K562 (cell line): ENCODE measurements around the gene CBLC. TPM values are rescaled to one million over a fixed set of nuclear protein-coding genes. Genes with fewer than 3 reads are reported as not detected.

Source experiments
- BRF1 ChIP-seq: IDR thresholded peaks from 3 replicates; pipeline ENCODE4 v1.6.1; 2011; ENCODE audit warnings: borderline replicate concordance, mild to moderate bottlenecking; ENCODE audit not compliant: insufficient read length; ENCODE audit errors: extremely low read depth
- L3MBTL2 ChIP-seq: fragments of 450-650 bp; IDR thresholded peaks from 2 replicates; pipeline ENCODE4 v1.6.1; 2016; ENCODE audit warnings: mild to moderate bottlenecking, moderate library complexity
- MAFK ChIP-seq: IDR thresholded peaks from 2 replicates; pipeline ENCODE4 v1.6.1; 2011; ENCODE audit warnings: low read length, improper control_type of control experiment
- MITF ChIP-seq: IDR thresholded peaks from 2 replicates; pipeline ENCODE4 v1.6.1; 2014; ENCODE audit warnings: antibody characterized with exemption
- PURB ChIP-seq: sonication (generic); formaldehyde crosslinking; IDR thresholded peaks from 2 replicates; pipeline ENCODE4 v1.9.0; 2021; ENCODE audit warnings: low read depth, mild to moderate bottlenecking, missing genetic modification reagents
- RBM15 ChIP-seq: fragments of 200-400 bp; formaldehyde crosslinking; IDR thresholded peaks from 2 replicates; pipeline ENCODE4 v1.6.1; 2018; ENCODE audit warnings: mild to moderate bottlenecking, low read length, moderate library complexity; ENCODE audit not compliant: insufficient read depth
- RERE ChIP-seq: sonication (generic); formaldehyde crosslinking; IDR thresholded peaks from 2 replicates; pipeline ENCODE4 v1.8.0; 2023; ENCODE audit warnings: missing genetic modification reagents, mild to moderate bottlenecking, borderline replicate concordance
- STAT5B ChIP-seq: fragments of 250-450 bp; sonication (Bioruptor Pico); IDR thresholded peaks from 2 replicates; pipeline ENCODE4 v1.8.0; 2021; ENCODE audit warnings: mild to moderate bottlenecking, inconsistent platforms
- TAF1 ChIP-seq: IDR thresholded peaks from 2 replicates; pipeline ENCODE4 v1.6.1; 2011; ENCODE audit warnings: mild to moderate bottlenecking, low read length, moderate library complexity; ENCODE audit not compliant: insufficient read depth, control insufficient read depth, severe bottlenecking; ENCODE audit errors: extremely low read depth
- ZKSCAN3 ChIP-seq: fragments of 250-450 bp; sonication (Bioruptor Pico); IDR thresholded peaks from 2 replicates; pipeline ENCODE4 v1.4.0; 2020
- ZMIZ1 ChIP-seq, 2 experiments: fragments of 150-350 bp in 1 of 2; IDR thresholded peaks; 2 replicates each; pipeline ENCODE4 v1.6.1; 2012 to 2016; ENCODE audit warnings: low read depth in 2 of 2, low read length in 2 of 2, mild to moderate bottlenecking in 1 of 2, moderate library complexity in 1 of 2
- polyA plus RNA-seq, 8 experiments: library from polyadenylated mRNA; depleted of rRNA in 4 of 8; stranded (reverse) in 5 of 8; unstranded in 3 of 8; fragments of >200 nt; fragmentation: Nextera tagmentation in 2 of 8; fragmentation: Illumina TruSeq in 1 of 8; extraction: Ambion mirVana in 2 of 8; extraction: Trizol in 1 of 8; gene quantifications; 2 replicates each; pipeline versions ENCODE4 v1.2.1 to v1.2.3, GENCODE V29; 2011 to 2014; ENCODE audit warnings: inconsistent platforms in 1 of 8, missing spikeins in 1 of 8
- total RNA-seq, 7 experiments: library from RNA; depleted of rRNA in 6 of 7; stranded (reverse); fragments of >200 nt in 6 of 7; fragmentation: Illumina TruSeq in 2 of 7; extraction: Trizol in 2 of 7; gene quantifications; 2 replicates each; pipeline versions ENCODE4 v1.2.1 to v1.2.3, GENCODE V29; 2011 to 2021; ENCODE audit warnings: low replicate concordance in 1 of 7
- TF ChIP-seq, protein P1 (sequence below): fragments of 200-800 bp; sonication (Bioruptor generic); IDR thresholded peaks from 2 replicates; pipeline ENCODE4 v1.6.1; 2016; ENCODE audit warnings: missing genetic modification characterization, missing compliant biosample characterization

The CBLC gene
- total and polyA plus RNA-seq, 9 of the 15 experiments (the other 6 are each of a cell fraction or from before 2014, with no cell fraction given): 0.09 TPM; not detected in 8

DNA sequence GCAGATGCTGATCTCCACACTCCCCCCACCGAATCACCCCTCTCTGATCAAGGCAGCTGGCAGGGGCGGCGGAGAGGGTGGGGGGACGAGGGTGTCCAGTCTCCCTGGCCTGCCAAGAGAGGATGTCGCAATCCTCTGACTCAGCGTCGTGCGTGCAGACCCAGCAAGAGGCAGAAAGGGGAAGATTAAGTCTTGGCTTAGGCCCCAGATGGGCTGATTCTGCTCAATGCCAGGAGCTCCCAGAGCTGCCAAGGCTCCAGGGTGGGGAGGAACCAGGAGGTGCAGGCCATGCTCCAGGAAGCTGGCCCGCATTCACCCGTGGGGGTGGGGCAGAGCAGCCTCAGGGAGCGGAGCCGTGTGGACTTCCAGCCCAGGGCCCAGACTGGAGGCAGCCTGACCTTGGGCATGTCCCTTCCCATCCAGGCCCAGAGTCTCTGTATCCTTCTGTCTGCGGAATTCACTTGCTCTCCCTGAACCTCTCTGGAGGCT is 35.8 kb upstream of the CBLC start (continued):
- no peak for TF ChIP-seq MITF
- no peak for TF ChIP-seq BRF1
- no peak for TF ChIP-seq RBM15
- TF ChIP-seq ZMIZ1 (IDR thresholded peaks at IDR 0.05; ENCODE audit: low read depth in 2 of 2, low read length in 2 of 2): no peak
- TF ChIP-seq, protein P1, sequence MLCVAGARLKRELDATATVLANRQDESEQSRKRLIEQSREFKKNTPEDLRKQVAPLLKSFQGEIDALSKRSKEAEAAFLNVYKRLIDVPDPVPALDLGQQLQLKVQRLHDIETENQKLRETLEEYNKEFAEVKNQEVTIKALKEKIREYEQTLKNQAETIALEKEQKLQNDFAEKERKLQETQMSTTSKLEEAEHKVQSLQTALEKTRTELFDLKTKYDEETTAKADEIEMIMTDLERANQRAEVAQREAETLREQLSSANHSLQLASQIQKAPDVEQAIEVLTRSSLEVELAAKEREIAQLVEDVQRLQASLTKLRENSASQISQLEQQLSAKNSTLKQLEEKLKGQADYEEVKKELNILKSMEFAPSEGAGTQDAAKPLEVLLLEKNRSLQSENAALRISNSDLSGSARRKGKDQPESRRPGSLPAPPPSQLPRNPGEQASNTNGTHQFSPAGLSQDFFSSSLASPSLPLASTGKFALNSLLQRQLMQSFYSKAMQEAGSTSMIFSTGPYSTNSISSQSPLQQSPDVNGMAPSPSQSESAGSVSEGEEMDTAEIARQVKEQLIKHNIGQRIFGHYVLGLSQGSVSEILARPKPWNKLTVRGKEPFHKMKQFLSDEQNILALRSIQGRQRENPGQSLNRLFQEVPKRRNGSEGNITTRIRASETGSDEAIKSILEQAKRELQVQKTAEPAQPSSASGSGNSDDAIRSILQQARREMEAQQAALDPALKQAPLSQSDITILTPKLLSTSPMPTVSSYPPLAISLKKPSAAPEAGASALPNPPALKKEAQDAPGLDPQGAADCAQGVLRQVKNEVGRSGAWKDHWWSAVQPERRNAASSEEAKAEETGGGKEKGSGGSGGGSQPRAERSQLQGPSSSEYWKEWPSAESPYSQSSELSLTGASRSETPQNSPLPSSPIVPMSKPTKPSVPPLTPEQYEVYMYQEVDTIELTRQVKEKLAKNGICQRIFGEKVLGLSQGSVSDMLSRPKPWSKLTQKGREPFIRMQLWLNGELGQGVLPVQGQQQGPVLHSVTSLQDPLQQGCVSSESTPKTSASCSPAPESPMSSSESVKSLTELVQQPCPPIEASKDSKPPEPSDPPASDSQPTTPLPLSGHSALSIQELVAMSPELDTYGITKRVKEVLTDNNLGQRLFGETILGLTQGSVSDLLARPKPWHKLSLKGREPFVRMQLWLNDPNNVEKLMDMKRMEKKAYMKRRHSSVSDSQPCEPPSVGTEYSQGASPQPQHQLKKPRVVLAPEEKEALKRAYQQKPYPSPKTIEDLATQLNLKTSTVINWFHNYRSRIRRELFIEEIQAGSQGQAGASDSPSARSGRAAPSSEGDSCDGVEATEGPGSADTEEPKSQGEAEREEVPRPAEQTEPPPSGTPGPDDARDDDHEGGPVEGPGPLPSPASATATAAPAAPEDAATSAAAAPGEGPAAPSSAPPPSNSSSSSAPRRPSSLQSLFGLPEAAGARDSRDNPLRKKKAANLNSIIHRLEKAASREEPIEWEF (CRISPR knock-in tag): no peak
- no peak for TF ChIP-seq STAT5B (CRISPR knock-in tag)
- no peak for TF ChIP-seq PURB (CRISPR knock-in tag)
- TF ChIP-seq ZKSCAN3 (CRISPR knock-in tag): no peak
- peak; percentile 63 for TF ChIP-seq MAFK
- no peak for TF ChIP-seq RERE (CRISPR knock-in tag)
- peak; percentile 74 for TF ChIP-seq L3MBTL2
- peak; percentile 18 for TF ChIP-seq TAF1
